Right forelimb (tissue), 1 donor: ENCODE measurements around the gene CELF2.

Experiments
- DNase-seq: peaks from one replicate; pipeline ENCODE4 v3.0.0-alpha.2; 2018

The CELF2 gene

GRCh38 chr10:11004144-11005077 lies 13.3 kb upstream of the CELF2 start:
- peak; percentile 58 for DNase-seq

- no peak for DNase-seq
These were observed 11.8 kb upstream of the CELF2 start for GRCh38 chr10:11005725-11006427.

GRCh38 chr10:11006428-11006825 lies 11.2 kb upstream of the CELF2 start:
- DNase-seq = no peak

GRCh38 chr10:11007476-11008020 lies 10.1 kb upstream of the CELF2 start:
- DNase-seq = no peak

- no peak for DNase-seq
These were observed 8.0 kb upstream of the CELF2 start for GRCh38 chr10:11009471-11010308.

DNA sequence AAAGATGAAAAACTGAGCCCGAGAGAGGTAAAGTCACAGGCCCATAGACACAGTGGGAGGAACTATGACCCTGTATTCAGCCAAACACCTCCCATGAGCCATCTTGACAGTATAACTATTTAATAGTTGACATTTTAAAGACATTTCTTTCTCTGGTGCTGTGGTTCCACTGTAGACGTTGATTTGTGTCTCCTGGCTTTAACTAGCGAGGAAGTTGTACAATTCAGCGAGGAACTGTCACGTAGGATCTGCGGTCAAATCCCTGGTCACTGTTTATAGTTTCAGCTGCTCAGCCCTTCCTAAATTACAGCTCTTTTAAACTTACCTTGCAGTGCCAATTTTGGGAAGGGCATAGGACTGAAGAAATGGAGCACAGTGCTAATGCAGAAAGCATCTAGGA lies 7.1 kb upstream of the CELF2 start:
- DNase-seq = no peak

- DNase-seq = no peak
These were observed 6.2 kb upstream of the CELF2 start for GRCh38 chr10:11011436-11011835.

- DNase-seq = no peak
These were observed 5.7 kb upstream of the CELF2 start for GRCh38 chr10:11011984-11012383.

DNA sequence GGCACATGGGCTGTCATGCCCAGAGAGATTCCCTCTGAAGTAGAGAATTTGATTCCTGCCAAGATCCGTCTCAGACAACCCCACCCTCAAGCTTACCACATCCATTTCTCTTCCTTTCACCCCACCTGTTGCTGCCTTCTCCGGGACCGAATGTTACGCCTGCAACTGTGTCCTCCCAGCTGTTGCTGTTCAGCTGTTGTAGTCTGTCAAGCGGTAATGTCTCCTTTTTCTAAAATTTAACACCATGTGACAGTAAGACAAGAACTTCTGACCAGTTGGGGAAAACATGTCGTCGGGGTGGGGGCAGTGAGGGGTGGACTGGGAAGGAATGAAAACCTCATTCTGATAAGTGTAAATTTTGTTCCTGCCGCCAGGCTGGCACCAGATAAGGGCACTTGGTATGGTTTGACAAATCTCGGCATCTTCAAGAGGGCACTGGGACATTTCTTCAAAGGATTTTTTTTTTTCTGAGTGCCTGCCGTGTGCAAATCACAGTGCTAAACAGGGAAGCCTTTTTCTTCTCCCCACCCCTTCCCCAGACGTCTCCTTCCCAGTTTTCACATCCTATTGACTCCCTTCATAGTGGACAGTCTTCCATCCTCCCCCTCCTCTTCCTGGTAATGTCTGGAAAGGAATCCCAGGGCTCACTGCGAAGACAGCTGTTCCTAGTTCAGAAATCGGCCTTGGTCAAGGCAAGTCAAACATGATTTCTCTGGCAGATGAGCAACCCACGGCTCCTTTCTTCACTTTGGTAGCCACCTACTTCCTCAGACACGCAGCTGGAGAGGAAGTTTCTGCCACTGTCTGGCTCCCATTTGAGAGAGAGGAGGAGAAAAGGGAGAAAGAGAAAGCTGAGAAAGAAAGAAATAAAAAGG lies 5.0 kb upstream of the CELF2 start:
- DNase-seq = peak; percentile 69

DNA sequence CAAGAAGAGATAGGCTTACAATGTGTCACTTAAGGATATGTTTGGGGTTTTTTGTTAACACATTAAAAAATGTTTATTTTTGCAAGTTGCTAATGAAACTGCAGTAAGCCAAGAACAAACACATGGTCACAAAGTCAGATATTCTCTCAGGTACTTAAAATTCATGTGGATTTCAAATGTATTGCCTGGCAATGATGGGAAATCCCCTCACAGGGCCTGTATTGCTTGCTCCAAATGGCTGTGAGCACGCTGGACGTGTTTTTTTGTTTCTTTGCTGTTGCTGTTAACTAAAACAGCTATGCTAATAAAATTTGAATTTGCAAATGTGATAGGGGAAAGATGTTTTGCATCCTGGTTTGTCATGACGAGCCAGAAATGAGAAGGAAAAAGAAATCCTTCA lies 3.8 kb upstream of the CELF2 start:
- DNase-seq = no peak

- DNase-seq = no peak
These were observed 2.8 kb upstream of the CELF2 start for GRCh38 chr10:11014671-11015445.

- no peak for DNase-seq
These were observed 2.2 kb upstream of the CELF2 start for GRCh38 chr10:11015446-11015934.

DNA sequence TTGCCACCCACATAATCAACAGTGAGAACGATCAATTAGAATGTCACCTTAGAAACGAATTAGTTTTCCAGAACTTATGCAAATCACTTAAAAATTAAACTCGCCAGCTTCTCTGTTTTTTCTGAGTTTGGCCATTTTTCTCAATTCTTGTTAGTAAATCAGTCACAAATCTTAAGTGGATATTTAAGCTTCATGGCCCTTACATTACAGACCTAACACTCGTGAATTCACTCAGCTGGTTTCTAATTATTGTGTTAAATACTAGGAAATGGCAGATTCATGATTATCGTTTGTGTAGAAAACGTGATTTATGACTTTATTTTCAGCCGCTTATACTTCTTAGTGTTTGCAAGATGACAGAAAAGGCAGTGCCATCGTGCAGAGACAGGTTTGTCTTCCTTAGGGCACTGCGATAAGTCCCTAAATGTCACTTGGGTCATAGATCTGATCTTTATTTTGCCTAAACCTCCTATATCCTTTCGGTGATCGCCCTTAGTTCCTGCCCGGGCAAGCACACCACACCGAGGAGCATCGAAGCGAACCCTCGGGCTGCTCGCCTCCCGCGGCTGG lies 587 bp upstream of the CELF2 start:
- no peak for DNase-seq

- peak; percentile 61 for DNase-seq
These were observed 765 bp downstream of the CELF2 start for GRCh38 chr10:11018432-11018841.

- no peak for DNase-seq
These were observed 1.4 kb downstream of the CELF2 start for GRCh38 chr10:11018855-11019631.

DNA sequence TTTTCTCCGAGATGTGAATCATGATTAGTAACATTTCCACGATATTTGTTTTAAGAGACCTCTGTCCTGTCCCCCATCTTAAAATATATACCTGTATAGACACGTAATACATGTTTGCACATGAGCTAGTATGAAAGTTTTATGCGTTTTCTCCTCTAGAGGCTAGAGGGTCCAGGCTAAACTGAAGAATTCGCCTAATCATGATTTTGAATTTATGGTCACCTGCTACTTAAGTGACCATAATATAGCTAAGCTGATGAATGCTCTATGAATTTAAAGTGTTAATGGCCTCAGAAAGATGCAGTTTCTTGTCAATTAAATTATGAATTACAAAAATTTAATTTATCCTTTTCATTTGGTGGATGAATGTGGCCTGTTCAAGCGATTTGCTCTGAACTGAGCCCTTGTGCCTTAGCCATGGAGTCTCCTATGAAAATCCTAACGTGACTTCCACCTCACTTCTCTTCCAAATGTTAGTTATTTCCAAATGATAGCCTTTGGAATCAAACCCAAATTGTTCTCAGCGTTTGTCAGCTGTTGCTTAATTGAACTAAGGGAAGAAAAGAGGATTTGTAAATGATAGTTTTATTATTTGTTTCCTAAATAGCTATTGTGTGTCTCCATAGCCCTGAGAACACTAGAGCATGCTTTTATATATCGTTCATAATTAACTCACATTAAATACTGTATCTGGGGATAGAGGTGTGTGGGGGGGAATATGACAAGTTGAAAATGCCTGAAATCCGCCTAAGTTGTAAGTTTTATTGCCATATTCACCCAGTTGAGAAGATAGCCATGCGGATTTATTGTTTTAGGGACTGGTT lies 2.3 kb downstream of the CELF2 start:
- DNase-seq = no peak

DNA sequence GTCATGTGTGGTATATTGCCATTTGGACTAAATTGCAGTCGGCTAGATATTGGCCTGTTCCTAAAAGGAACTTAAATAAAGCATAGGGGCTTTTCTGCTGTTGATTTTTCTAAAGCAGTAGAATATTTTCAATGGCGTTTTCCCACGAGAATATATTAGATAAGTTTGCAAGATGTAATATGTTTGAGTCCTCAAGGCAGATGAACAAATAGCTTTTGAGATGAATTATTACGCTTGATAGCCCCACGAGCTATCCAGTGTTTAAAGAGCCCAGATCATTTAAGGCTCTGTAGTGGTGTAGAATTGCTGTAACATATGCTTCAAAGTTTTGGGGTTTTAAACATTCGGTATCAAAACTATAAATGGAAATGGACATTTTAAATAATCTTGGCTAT lies 2.9 kb downstream of the CELF2 start:
- DNase-seq = no peak

DNA sequence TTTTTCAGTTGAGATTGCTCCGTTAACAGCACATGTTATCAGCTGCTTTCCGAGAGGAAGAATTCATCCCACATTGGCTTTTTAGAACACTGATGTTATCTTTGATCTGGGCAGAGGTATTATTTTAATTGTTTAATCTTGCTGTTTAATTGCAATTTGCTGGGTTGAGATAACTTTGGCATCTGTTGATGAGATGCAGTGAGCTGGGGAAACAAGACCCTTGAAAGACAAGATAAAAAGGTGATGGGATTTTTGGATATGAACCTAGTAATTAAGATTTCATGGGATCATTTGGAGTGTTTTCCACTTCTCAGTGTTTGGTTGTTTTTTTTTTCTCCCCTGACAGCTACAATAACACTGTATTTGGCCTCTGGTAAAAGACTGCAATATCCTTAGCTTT lies 4.5 kb downstream of the CELF2 start:
- DNase-seq = no peak
